ENCODE measurements around the gene PDE11A. TPM values are rescaled to one million over a fixed set of nuclear protein-coding genes. Genes with fewer than 3 reads are reported as not detected.

PDE11A gene
- total RNA-seq, 4 donors from 2014 or later = 0.85 to 2.3 (median 2.1) TPM; not detected in 1

DNA sequence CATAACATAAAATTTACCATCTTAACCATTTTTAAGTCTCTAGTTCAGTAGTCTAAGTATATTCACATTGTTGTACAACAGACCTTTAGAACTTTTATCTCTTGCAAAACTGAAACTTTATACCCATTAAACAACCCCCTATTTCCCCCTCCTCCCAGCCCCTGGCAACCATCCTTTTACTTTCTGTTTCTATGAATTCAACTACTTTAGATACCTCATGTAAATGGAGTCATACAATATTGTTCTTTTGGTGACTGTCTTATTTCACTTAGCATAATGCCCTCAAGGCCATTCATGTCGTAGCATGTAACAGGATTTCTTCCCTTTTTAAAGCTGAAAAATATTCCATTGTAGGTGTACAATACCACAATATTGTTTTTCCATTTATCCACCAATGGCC lies 129.8 kb downstream of the PDE11A start:
- intact Hi-C loops (cut with DNase I; ENCODE audit: low total_unique reads) = no loop called here
- DNase-seq = no peak
- Histone ChIP-seq H3K27me3 (no peaks in the 10 kb centered on the region), H3K9me3 (no peaks in the 10 kb centered on the region), H3K27ac (no peak overlapping the region), H3K4me3 (no peak overlapping the region), H3K36me3 (no peaks in the 10 kb centered on the region), H3K4me1 (no peaks in the 10 kb centered on the region)
- TF ChIP-seq, protein P1, sequence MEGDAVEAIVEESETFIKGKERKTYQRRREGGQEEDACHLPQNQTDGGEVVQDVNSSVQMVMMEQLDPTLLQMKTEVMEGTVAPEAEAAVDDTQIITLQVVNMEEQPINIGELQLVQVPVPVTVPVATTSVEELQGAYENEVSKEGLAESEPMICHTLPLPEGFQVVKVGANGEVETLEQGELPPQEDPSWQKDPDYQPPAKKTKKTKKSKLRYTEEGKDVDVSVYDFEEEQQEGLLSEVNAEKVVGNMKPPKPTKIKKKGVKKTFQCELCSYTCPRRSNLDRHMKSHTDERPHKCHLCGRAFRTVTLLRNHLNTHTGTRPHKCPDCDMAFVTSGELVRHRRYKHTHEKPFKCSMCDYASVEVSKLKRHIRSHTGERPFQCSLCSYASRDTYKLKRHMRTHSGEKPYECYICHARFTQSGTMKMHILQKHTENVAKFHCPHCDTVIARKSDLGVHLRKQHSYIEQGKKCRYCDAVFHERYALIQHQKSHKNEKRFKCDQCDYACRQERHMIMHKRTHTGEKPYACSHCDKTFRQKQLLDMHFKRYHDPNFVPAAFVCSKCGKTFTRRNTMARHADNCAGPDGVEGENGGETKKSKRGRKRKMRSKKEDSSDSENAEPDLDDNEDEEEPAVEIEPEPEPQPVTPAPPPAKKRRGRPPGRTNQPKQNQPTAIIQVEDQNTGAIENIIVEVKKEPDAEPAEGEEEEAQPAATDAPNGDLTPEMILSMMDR (IDR thresholded peaks at IDR 0.05) = no peak
- no peak for TF ChIP-seq POLR2A (IDR thresholded peaks at IDR 0.05)

DNA sequence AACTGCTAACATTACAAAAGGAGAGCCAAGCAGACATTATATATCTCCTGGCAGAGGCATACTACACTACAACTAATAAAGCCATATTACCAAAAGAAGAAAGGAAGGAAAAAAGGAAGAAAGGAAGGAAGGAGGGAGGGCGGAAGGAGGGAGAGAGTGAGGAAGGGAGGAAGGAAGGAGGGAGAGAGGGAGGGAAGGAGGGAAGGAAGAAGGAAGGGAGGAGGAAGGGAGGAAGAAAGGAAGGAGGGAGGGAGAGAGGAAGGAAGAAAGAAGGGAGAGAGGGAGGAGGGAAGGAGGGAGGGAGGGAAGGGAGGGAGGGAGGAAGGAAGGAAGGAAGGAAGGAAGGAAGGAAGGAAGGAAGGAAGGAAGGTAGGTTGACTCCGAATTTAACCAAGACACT lies 133.4 kb downstream of the PDE11A start:
- Histone ChIP-seq H3K27me3 (no peaks in the 10 kb centered on the region), H3K9me3 (no peaks in the 10 kb centered on the region), H3K36me3 (no peaks in the 10 kb centered on the region), H3K4me1 (no peaks in the 10 kb centered on the region), H3K4me3 (no peak overlapping the region), H3K27ac (no peak overlapping the region)
- intact Hi-C loops (cut with DNase I; ENCODE audit: low total_unique reads) = no loop called here
- no peak for TF ChIP-seq POLR2A (IDR thresholded peaks at IDR 0.05)
- TF ChIP-seq, protein P1 (IDR thresholded peaks at IDR 0.05) = no peak
- no peak for DNase-seq

DNA sequence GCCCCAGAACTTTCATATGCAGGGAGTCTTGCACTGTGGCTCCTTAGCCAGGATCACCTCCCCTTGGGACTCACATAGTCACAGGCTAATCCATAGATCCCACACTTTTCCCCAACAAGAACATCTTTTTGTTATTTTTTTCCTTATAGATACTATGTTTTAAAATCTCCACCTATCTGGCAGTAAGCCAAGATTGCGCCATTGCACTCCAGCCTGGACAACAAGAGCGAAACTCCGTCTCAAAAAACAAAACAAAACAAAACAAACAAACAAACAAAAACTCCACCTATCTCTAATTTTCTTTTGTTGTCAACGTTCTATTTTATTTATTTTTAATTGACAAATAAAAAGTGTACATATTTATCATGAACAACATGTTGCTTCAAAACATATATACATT lies 141.7 kb downstream of the PDE11A start:
- H3K9me3 ChIP-seq = no peaks in the 10 kb centered on the region
- intact Hi-C loops (cut with DNase I; ENCODE audit: low total_unique reads) = no loop called here
- H3K4me3 ChIP-seq = no peak overlapping the region
- DNase-seq = no peak
- TF ChIP-seq, protein P1 (IDR thresholded peaks at IDR 0.05) = no peak
- no peak for TF ChIP-seq POLR2A (IDR thresholded peaks at IDR 0.05)
- H3K36me3 ChIP-seq = no peaks in the 10 kb centered on the region
- H3K27me3 ChIP-seq = no peaks in the 10 kb centered on the region
- no peak overlapping the region for H3K27ac ChIP-seq
- H3K4me1 ChIP-seq = no peaks in the 10 kb centered on the region

DNA sequence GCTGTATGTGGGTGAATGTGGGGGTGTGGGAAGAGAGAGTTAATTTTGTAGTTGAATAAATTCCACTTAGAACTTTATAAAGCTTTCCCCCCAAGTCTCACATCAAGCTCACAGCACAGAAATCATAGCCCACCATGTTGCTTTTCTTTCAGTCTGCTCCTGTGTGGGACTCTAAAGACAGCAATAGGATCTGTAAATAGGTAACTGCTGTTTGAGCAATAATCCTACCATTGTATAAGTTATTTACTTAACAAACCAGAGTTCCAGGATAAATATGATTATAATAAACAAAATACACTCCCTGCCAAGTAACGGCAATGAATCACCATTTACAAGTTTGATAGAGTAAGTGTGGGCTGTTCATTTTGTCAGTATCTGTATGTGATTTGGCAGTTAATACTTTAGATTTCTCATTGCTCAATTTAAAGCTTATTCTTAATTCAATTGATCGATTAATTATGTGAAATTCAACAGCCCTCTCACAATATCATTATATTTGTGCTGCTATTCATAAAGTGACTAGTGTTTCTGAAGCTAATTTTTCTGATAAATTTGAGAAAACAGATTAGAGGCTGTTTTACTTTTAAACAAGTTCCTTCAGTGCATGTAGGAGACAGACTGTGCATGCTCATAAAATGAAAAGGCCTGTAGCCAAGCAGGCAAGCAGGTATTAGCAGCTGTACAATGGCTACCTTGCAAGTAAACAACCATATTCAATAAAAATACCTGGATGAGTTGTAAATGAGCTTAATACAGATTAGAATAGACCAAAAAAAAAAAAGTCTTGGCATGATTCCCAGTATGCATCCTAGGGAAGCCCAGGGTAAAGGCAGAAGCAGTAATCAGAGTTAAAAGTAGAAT lies 142.7 kb downstream of the PDE11A start:
- Histone ChIP-seq H3K27me3 (no peaks in the 10 kb centered on the region), H3K27ac (no peak overlapping the region), H3K9me3 (no peaks in the 10 kb centered on the region), H3K4me1 (no peaks in the 10 kb centered on the region), H3K4me3 (no peak overlapping the region), H3K36me3 (no peaks in the 10 kb centered on the region)
- TF ChIP-seq POLR2A (IDR thresholded peaks at IDR 0.05) = no peak
- TF ChIP-seq, protein P1 (IDR thresholded peaks at IDR 0.05) = no peak
- no peak for DNase-seq
- intact Hi-C loops (cut with DNase I; ENCODE audit: low total_unique reads) = no loop called here

DNA sequence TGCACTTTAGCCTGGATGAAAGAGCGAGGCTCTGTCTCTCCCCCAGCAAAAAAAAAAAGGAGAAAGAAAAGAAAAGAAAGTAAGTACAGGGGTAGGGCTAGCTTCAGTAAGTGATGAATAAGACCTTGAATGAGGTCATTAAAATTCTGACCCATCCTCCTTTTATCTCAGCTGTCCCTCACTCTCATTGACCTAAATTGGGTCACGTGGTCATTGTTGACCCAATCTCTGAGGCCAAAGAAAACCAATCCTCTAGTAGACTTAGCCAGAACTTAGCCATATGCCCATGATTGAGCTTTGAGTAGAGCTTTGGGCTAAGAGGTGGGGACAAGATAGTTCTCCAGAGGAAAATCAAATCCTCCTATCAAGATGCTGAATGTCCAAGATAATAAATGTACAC lies 149.3 kb downstream of the PDE11A start:
- no peaks in the 10 kb centered on the region for H3K27me3 ChIP-seq
- H3K4me1 ChIP-seq = no peaks in the 10 kb centered on the region
- no peaks in the 10 kb centered on the region for H3K9me3 ChIP-seq
- no peak overlapping the region for H3K27ac ChIP-seq
- intact Hi-C loops (cut with DNase I; ENCODE audit: low total_unique reads) = no loop called here
- H3K36me3 ChIP-seq = no peaks in the 10 kb centered on the region
- TF ChIP-seq, protein P1 (IDR thresholded peaks at IDR 0.05) = no peak
- TF ChIP-seq POLR2A (IDR thresholded peaks at IDR 0.05) = no peak
- DNase-seq = no peak
- no peak overlapping the region for H3K4me3 ChIP-seq

All from uterus (tissue), 4 donors.